HG02763 (cell line): Measurements from ENCODE around the gene ZMAT5.

ENCODE experiments used
- ATAC-seq: cut with Tn5 transposase; IDR thresholded peaks from one replicate; pipeline ENCODE4 v1.9.1; 2021; ENCODE audit warnings: mild to moderate bottlenecking, moderate library complexity; ENCODE audit not compliant: unreplicated experiment

ZMAT5 gene

DNA sequence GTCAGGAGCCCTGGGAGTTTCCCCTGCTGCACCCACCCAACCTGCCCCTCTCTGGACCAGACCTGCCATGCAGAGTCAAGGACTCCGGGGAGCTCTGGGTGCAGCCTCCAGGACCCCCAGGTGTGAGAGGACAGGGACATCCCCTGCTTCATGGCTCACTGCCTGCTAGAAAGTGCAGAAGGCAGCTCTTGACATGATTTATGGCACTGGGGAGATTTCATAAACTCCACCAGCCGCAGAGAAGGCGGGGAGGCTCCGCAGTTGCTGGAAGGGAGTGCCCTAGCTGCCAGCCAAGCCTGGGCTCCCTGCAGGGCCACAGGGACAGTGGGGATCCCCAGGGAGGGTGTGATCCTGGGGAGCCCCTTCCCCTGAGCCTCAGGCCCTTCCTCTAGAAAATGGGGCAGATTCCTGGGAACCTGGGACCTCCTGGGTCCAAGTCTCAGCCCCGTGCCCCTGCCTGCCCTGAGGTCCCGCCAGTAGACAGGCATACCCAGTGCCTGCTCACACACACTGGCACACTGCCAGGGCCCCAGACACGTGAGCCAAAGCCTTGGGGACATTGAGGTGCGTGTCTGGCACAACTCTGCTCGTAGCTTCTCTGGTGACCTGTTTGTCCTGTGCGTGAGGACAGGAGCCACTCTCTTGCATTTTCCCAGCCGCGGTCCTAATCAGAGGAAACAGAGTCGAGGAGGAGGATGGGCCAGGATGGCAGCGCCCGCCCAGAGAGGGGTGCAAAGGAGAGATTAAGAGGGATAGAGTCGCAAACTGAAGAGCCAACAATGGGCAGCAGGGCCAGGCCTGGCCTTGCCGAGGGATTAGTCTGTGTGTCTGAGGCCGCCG lies 33.2 kb downstream of the ZMAT5 start:
- no peak for ATAC-seq

GRCh38 chr22:29732883-29733282 lies 33.9 kb downstream of the ZMAT5 start:
- no peak for ATAC-seq

GRCh38 chr22:29731058-29731850 lies 35.6 kb downstream of the ZMAT5 start:
- no peak for ATAC-seq

DNA sequence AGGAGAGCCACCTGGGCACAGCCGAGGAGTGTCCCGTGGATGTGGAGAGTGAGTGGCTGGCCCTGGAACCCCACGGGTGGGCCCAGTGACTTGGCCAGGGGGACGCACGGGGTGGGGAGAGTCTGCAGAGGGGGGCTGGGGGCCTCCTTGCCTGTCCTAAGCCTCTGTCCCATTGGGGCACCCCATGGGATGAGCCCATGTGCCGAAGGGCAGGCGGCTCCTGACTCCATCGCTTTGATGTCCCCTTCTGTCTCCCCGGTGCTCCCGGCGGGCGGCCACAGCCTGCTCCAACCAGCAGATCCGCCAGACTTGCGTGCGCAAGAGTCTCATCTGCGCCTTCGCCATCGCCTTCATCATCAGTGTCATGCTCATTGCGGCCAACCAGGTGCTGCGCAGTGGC lies 37.6 kb downstream of the ZMAT5 start:
- ATAC-seq, result no peak

GRCh38 chr22:29727131-29727523 lies 39.7 kb downstream of the ZMAT5 start:
- ATAC-seq, result no peak

GRCh38 chr22:29726512-29727130 lies 40.2 kb downstream of the ZMAT5 start:
- ATAC-seq, result no peak

- no peak for ATAC-seq
Observed at GRCh38 chr22:29726106-29726505, 40.7 kb downstream of the ZMAT5 start.

DNA sequence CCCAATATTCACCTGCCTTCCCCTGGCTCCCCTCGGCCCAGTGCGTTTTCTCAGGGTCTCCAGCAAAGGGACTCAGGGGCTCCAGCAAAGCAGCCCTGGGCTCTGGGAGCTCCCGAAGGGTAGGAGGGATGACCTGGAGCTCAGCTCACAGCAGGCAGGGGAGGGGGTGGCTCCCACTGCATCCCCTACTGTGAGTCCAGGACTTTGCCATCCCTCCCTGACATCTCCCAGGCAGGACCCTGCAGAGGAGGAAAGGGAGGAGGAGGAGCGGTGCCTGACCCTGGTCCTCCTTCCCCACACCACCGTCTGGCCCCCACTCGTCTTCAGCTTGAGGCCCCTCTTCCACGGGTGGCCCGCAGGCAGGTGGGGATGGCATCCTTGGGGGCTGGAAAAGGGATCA lies 42.0 kb downstream of the ZMAT5 start:
- ATAC-seq, result no peak

DNA sequence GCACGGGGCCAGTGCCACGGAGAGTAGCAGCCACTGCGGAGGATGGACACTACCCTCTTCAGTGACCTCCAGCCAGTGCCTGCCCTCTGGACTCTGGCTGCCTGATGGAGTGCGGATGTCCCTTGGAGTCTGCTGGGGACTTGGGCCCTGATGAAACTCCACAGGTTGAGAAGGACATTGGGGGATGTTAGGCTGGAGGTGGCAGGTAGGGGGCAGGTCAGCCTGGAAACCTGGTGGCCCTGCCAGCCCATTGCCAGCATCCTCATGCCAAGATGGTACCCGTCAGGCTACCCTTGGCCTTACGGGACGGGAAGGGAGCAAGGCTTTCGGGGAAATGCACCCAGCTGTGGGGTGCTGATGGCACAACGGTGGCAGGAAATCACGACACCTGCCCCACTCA lies 43.0 kb downstream of the ZMAT5 start:
- no peak for ATAC-seq

DNA sequence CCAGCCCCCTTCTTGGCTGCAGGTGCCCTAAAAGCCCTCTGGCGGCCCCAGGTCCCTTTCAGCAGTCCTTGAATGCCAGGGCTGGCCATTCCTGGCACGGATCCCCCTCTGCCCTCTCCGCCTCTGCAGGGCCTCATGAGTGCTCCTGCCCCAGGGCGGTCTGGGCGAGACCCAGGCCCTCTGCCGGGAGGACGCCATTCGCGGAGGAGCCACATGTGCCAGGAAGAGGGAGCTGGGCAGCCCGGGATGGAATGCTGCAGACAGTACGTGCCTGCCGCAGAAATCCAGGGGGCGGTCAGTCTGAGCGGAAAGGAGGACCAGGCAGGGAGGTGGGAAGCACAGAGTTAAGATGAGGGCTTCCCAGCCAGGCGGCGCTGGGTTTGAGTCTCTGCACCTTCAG lies 44.2 kb downstream of the ZMAT5 start:
- ATAC-seq, result no peak

- ATAC-seq, result no peak
Observed at GRCh38 chr22:29722151-29722550, 44.7 kb downstream of the ZMAT5 start.

DNA sequence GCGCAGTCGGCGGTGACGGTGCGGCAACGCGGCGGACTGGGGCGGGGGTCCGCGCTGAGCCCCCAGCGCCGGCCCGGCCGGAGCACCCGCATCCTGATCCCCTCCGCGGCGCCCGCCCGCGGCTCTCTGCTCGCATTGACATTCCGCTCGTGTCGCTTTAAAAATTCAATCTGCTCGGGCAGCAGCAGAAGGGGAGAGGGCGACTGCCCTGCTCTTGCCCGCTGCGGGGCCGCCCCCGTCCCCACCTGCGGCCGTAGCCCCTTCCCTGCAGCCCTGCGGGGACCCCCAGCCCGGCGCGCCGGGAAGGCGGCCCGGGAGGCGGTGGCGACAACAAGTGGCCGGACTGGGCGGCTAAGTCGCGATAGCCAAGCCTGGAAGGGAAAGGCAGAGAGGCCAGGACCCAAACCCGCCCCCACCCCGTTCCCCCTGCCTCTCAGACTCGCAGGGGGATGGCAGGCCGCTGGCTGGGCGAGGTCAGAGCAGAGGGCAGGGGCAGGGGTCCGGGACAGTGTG lies 45.9 kb downstream of the ZMAT5 start:
- no peak for ATAC-seq

DNA sequence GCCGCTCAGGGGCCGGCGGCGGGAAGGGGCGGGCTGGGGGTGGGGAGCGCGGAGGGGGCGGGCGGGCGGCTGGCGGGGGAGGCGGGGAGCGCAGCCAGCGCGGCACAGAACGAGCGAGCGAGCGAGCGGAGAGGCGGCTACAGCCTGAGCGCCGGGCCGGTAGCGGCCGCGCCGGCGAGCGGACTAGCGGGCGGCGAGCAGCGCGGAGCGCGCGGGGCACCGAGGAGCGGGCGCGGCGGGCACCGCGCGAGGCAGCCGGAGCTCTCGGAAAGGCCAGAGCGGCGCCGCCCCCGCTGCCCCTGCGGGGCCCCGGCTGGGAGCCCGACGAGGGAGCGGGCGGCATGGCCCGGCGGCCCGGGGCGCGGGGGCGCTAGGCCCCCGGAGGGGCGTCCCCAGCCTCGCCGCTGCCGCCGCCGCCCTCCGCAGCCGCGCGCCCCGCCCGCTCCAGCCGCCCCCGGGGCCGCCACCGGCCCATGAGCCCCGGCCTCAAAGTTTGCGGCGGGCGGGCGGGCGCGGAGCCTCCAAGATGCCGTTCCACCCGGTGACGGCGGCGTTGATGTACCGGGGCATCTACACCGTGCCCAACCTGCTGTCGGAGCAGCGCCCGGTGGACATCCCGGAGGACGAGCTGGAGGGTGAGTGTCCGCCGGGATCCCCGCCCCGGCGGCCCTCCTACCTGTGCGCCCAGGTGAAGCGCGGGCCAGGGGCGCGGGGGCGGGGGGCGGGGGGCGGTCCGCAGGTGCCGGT lies 46.7 kb downstream of the ZMAT5 start, which contains the start of gene CABP7:
Gene CABP7, plus strand, starts transcription at position 105 of the 747 bp plus-strand sequence. Its CDS starts 422 bp downstream, at position 527.
- ATAC-seq, result no peak

- ATAC-seq, result no peak
Observed at GRCh38 chr22:29718949-29719898, 47.6 kb downstream of the ZMAT5 start.

- no peak for ATAC-seq
Observed at GRCh38 chr22:29717789-29718188, 49.0 kb downstream of the ZMAT5 start.

GRCh38 chr22:29716814-29717545 lies 49.8 kb downstream of the ZMAT5 start:
- ATAC-seq, result no peak

- no peak for ATAC-seq
Observed at GRCh38 chr22:29715705-29716104, 51.1 kb downstream of the ZMAT5 start.

- no peak for ATAC-seq
Observed at GRCh38 chr22:29715240-29715639, 51.6 kb downstream of the ZMAT5 start.
